Neuronal stem cell (in vitro differentiated cells): ENCODE measurements around the gene PHGDH.

Source experiments
- DNase-seq: peaks from one replicate; pipeline ENCODE4 v3.0.0-alpha.2; 2013; ENCODE audit warnings: low spot score
- H2AFZ ChIP-seq: one replicate; pipeline ENCODE4 v1.6.1; 2013; ENCODE audit warnings: mild to moderate bottlenecking, low read length, inconsistent platforms
- H2AK5ac ChIP-seq: 2 replicates; pipeline ENCODE4 v1.6.1; 2013; ENCODE audit warnings: low read depth, mild to moderate bottlenecking, inconsistent platforms, low read length, moderate library complexity, mixed read lengths
- H2BK120ac ChIP-seq: 2 replicates; pipeline ENCODE4 v1.6.1; 2013; ENCODE audit warnings: low read depth, mild to moderate bottlenecking, inconsistent platforms, low read length, moderate library complexity, mixed read lengths
- H2BK12ac ChIP-seq: one replicate; pipeline ENCODE4 v1.6.1; 2013; ENCODE audit warnings: low read length, inconsistent platforms
- H2BK15ac ChIP-seq: 2 replicates; pipeline ENCODE4 v1.6.1; 2013; ENCODE audit warnings: mild to moderate bottlenecking, low read length, inconsistent platforms, mixed read lengths
- H2BK5ac ChIP-seq: one replicate; pipeline ENCODE4 v1.6.1; 2013; ENCODE audit warnings: inconsistent platforms, mild to moderate bottlenecking, low read length, moderate library complexity
- H3K14ac ChIP-seq: one replicate; pipeline ENCODE4 v1.6.1; 2013; ENCODE audit warnings: low read length, inconsistent platforms
- H3K18ac ChIP-seq: 2 replicates; pipeline ENCODE4 v1.6.1; 2013; ENCODE audit warnings: low read length, inconsistent platforms
- H3K23ac ChIP-seq: 2 replicates; pipeline ENCODE4 v1.6.1; 2013; ENCODE audit warnings: low read depth, mild to moderate bottlenecking, mixed read lengths, low read length, inconsistent platforms; ENCODE audit not compliant: poor library complexity
- H3K27ac ChIP-seq: replicated peaks from 3 replicates; pipeline ENCODE4 v1.5.1; 2013; ENCODE audit warnings: low read length, inconsistent platforms
- H3K27me3 ChIP-seq, 3 experiments: 2 replicates each; pipeline ENCODE4 v1.6.1; 2013; ENCODE audit warnings: low read length in 3 of 3, mild to moderate bottlenecking in 2 of 3, inconsistent platforms in 1 of 3, low read depth in 1 of 3, mixed read lengths in 1 of 3, moderate library complexity in 1 of 3; ENCODE audit not compliant: control insufficient read depth in 3 of 3, insufficient read depth in 3 of 3
- H3K36me3 ChIP-seq, 2 donors: replicated peaks in 1 of 2; 2 replicates each; pipeline ENCODE4 v1.6.1; 2013; ENCODE audit warnings: low read length in 2 of 2; ENCODE audit not compliant: control insufficient read depth in 2 of 2, insufficient read depth in 2 of 2
- H3K4ac ChIP-seq: 2 replicates; pipeline ENCODE4 v1.6.1; 2013; ENCODE audit warnings: inconsistent platforms, mild to moderate bottlenecking, low read length, moderate library complexity
- H3K4me1 ChIP-seq, 2 donors: 1 replicate in 1 of 2; 2 replicates in 1 of 2; pipeline ENCODE4 v1.6.1; 2013; ENCODE audit warnings: low read length in 2 of 2, low read depth in 1 of 2; ENCODE audit not compliant: control insufficient read depth in 2 of 2, insufficient read depth in 1 of 2
- H3K4me2 ChIP-seq: one replicate; pipeline ENCODE4 v1.6.1; 2013; ENCODE audit warnings: mild to moderate bottlenecking, low read length, inconsistent platforms; ENCODE audit not compliant: insufficient read depth, poor library complexity, severe bottlenecking
- H3K4me3 ChIP-seq, 2 donors: 2 replicates each; pipeline ENCODE4 v1.5.1; 2013; ENCODE audit warnings: low read length in 2 of 2, mild to moderate bottlenecking in 2 of 2, inconsistent platforms in 1 of 2, moderate library complexity in 1 of 2
- H3K79me1 ChIP-seq: one replicate; pipeline ENCODE4 v1.6.1; 2013; ENCODE audit warnings: low read depth, mild to moderate bottlenecking, inconsistent platforms, low read length, moderate library complexity
- H3K9ac ChIP-seq: one replicate; pipeline ENCODE4 v1.6.1; 2013; ENCODE audit warnings: mild to moderate bottlenecking, low read depth, low read length, inconsistent platforms; ENCODE audit not compliant: poor library complexity
- H3K9me3 ChIP-seq, 2 donors: replicated peaks in 1 of 2; 2 replicates each; pipeline versions ENCODE3 to v1.6.1; 2013; ENCODE audit warnings: low read length in 2 of 2, mild to moderate bottlenecking in 2 of 2, inconsistent platforms in 1 of 2, low read depth in 1 of 2, mixed read lengths in 1 of 2, moderate library complexity in 1 of 2; ENCODE audit not compliant: control insufficient read depth in 2 of 2, insufficient read depth in 1 of 2
- H4K8ac ChIP-seq: one replicate; pipeline ENCODE4 v1.6.1; 2013; ENCODE audit warnings: low read depth, mild to moderate bottlenecking, inconsistent platforms, low read length, moderate library complexity
- H4K91ac ChIP-seq: one replicate; pipeline ENCODE4 v1.6.1; 2013; ENCODE audit warnings: low read length, low read depth, mild to moderate bottlenecking, inconsistent platforms; ENCODE audit not compliant: poor library complexity
- WGBS, 2 donors: extraction: QIAGEN DNeasy Blood & Tissue Kit; methylation state at CpG; one replicate each; pipeline ENCODE4 v1.1.7; 2013; ENCODE audit warnings: missing lambda C conversion rate in 2 of 2, mixed read lengths in 1 of 2; ENCODE audit not compliant: insufficient read length in 2 of 2, insufficient replicate concordance in 1 of 2; ENCODE audit errors: extremely low coverage in 2 of 2; 5-methylcytosine and 5-hydroxymethylcytosine counted together

Gene PHGDH

GRCh38 chr1:119720866-119721440 lies 9.2 kb downstream of the PHGDH start:
- Histone ChIP-seq H3K9ac (no peak overlapping the region), H3K27me3 (no peaks in the 10 kb centered on the region), H2BK5ac (no peak overlapping the region), H2AFZ (no peak overlapping the region), H2AK5ac (no peak overlapping the region), H3K4ac (no peak overlapping the region), H3K79me1 (peaks cover 15% of the 10 kb centered on the region), H4K8ac (no peak overlapping the region), H2BK15ac (no peak overlapping the region), H3K14ac (no peak overlapping the region), H3K36me3 (peaks cover 52 to 78% of the 10 kb centered on the region in 2 donors), H2BK12ac (no peak overlapping the region), H3K4me2 (no peak overlapping the region), H3K27ac (no peak overlapping the region), H2BK120ac (no peak overlapping the region), H3K18ac (no peak overlapping the region), H3K9me3 (peaks cover 0 to 5% of the 10 kb centered on the region in 2 donors), H3K23ac (no peak overlapping the region), H3K4me1 (peaks cover 0 to 21% of the 10 kb centered on the region in 2 donors), H3K4me3 (no peak overlapping the region), H4K91ac (no peak overlapping the region)
- no peak for DNase-seq
- WGBS, 2 donors: no CpG with 5 or more reads among the region's 11 CpGs

- Histone ChIP-seq H2BK15ac (no peak overlapping the region), H3K27ac (no peak overlapping the region), H2BK120ac (no peak overlapping the region), H3K9me3 (peaks cover 0 to 5% of the 10 kb centered on the region in 2 donors), H2BK12ac (no peak overlapping the region), H3K9ac (peak overlapping the region; percentile 9), H2AFZ (no peak overlapping the region), H3K23ac (no peak overlapping the region), H4K8ac (no peak overlapping the region), H2BK5ac (no peak overlapping the region), H3K27me3 (no peaks in the 10 kb centered on the region), H3K18ac (no peak overlapping the region), H3K79me1 (peaks cover 15% of the 10 kb centered on the region), H2AK5ac (no peak overlapping the region), H3K4me1 (peaks cover 0 to 15% of the 10 kb centered on the region in 2 donors), H3K14ac (peak overlapping the region; percentile 17), H3K36me3 (peaks cover 60 to 87% of the 10 kb centered on the region in 2 donors), H3K4me2 (no peak overlapping the region), H3K4ac (no peak overlapping the region), H4K91ac (no peak overlapping the region), H3K4me3 (no peak overlapping the region)
- no CpG with 5 or more reads among the region's 5 CpGs for WGBS, 2 donors
- DNase-seq: no peak
Observed at GRCh38 chr1:119721896-119722295, 10.2 kb downstream of the PHGDH start.

- Histone ChIP-seq H3K4ac (no peak overlapping the region), H3K9me3 (peaks cover 0 to 3% of the 10 kb centered on the region in 2 donors), H3K14ac (no peak overlapping the region), H3K9ac (no peak overlapping the region), H3K4me2 (no peak overlapping the region), H4K91ac (no peak overlapping the region), H3K27ac (no peak overlapping the region), H3K4me3 (no peak overlapping the region), H2AFZ (no peak overlapping the region), H3K18ac (no peak overlapping the region), H3K79me1 (peaks cover 6% of the 10 kb centered on the region), H2AK5ac (no peak overlapping the region), H2BK120ac (no peak overlapping the region), H2BK12ac (no peak overlapping the region), H3K4me1 (peaks cover 0 to 13% of the 10 kb centered on the region in 2 donors), H3K36me3 (peaks cover 75 to 99% of the 10 kb centered on the region in 2 donors), H3K23ac (no peak overlapping the region), H4K8ac (no peak overlapping the region), H2BK5ac (no peak overlapping the region), H3K27me3 (no peaks in the 10 kb centered on the region), H2BK15ac (no peak overlapping the region)
- DNase-seq: no peak
- no CpG with 5 or more reads among the region's 8 CpGs for WGBS, 2 donors
Observed at GRCh38 chr1:119724611-119725218, 13.0 kb downstream of the PHGDH start.

GRCh38 chr1:119725626-119726025 lies 13.9 kb downstream of the PHGDH start:
- no peak overlapping the region for H3K4me2 ChIP-seq
- H3K18ac ChIP-seq: no peak overlapping the region
- 100% methylated on average over 1 of the region's 5 CpGs; no CpG with 5 or more reads in 1 of the 2 donors for WGBS, 2 donors
- H3K4ac ChIP-seq: no peak overlapping the region
- H3K36me3 ChIP-seq: peaks cover 75 to 99% of the 10 kb centered on the region in 2 donors
- H2BK12ac ChIP-seq: no peak overlapping the region
- no peak overlapping the region for H2AK5ac ChIP-seq
- H3K9ac ChIP-seq: no peak overlapping the region
- no peak for DNase-seq
- no peak overlapping the region for H2AFZ ChIP-seq
- no peak overlapping the region for H3K23ac ChIP-seq
- no peaks in the 10 kb centered on the region for H3K27me3 ChIP-seq
- H2BK120ac ChIP-seq: no peak overlapping the region
- no peak overlapping the region for H4K91ac ChIP-seq
- H2BK15ac ChIP-seq: no peak overlapping the region
- no peak overlapping the region for H4K8ac ChIP-seq
- H3K14ac ChIP-seq: no peak overlapping the region
- H3K9me3 ChIP-seq: no peaks in the 10 kb centered on the region
- H3K4me1 ChIP-seq: peaks cover 0 to 12% of the 10 kb centered on the region in 2 donors
- H3K27ac ChIP-seq: no peak overlapping the region
- no peak overlapping the region for H2BK5ac ChIP-seq
- peaks cover 7% of the 10 kb centered on the region for H3K79me1 ChIP-seq
- H3K4me3 ChIP-seq: no peak overlapping the region
